NCI-H1105 treated with DMSO at 0.1 percent for 48 hours (cell line): Measurements from ENCODE around the gene TPSB2.
"Not testable (repeated sequence)": the region's sequence is repeated elsewhere in the genome, so short reads cannot be mapped to it uniquely, and the experiment has no call there.

Experiments
- DNase-seq: peaks from one replicate; lab custom pipeline; 2025; lab: John Stamatoyannopoulos, UW

TPSB2 gene

GRCh38 chr16:1230084-1230470, at the start of gene TPSB2:
Gene TPSB2, minus strand, starts transcription at chr16:1230184. Its CDS starts 233 bp downstream, at chr16:1229951.
- DNase-seq, result not testable (repeated sequence)

GRCh38 chr16:1279081-1279944, 49.3 kb upstream of the TPSB2 start:
- no peak for DNase-seq

- no peak for DNase-seq
Observed at GRCh38 chr16:1278477-1278876, 48.5 kb upstream of the TPSB2 start.

GRCh38 chr16:1277617-1278282, 47.8 kb upstream of the TPSB2 start:
- DNase-seq, result no peak

- DNase-seq, result no peak
Observed at GRCh38 chr16:1277151-1277598, 47.2 kb upstream of the TPSB2 start.

GRCh38 chr16:1276580-1276878, 46.5 kb upstream of the TPSB2 start:
- no peak for DNase-seq

- DNase-seq, result no peak
Observed at GRCh38 chr16:1275791-1276579, 46.0 kb upstream of the TPSB2 start.

- DNase-seq, result no peak
Observed at GRCh38 chr16:1274767-1275166, 44.8 kb upstream of the TPSB2 start.

- DNase-seq, result no peak
Observed at GRCh38 chr16:1273816-1274215, 43.8 kb upstream of the TPSB2 start.

- DNase-seq, result no peak
Observed at GRCh38 chr16:1272453-1273198, 42.6 kb upstream of the TPSB2 start.

GRCh38 chr16:1271724-1272413, 41.9 kb upstream of the TPSB2 start:
- DNase-seq, result peak; percentile 85

- DNase-seq, result no peak
Observed at GRCh38 chr16:1271380-1271723, 41.4 kb upstream of the TPSB2 start.

- not testable (repeated sequence) for DNase-seq
Observed at GRCh38 chr16:1269418-1269817, 39.4 kb upstream of the TPSB2 start.

GRCh38 chr16:1265826-1266225, 35.8 kb upstream of the TPSB2 start:
- no peak for DNase-seq

GRCh38 chr16:1265090-1265630, 35.2 kb upstream of the TPSB2 start:
- no peak for DNase-seq

GRCh38 chr16:1264345-1265089, 34.5 kb upstream of the TPSB2 start:
- no peak for DNase-seq

GRCh38 chr16:1263591-1264344, 33.8 kb upstream of the TPSB2 start:
- DNase-seq, result no peak

GRCh38 chr16:1262846-1263221, 32.9 kb upstream of the TPSB2 start:
- no peak for DNase-seq

GRCh38 chr16:1262210-1262845, 32.3 kb upstream of the TPSB2 start:
- DNase-seq, result no peak
